Bronchial epithelial cell (primary cell): ENCODE measurements around the gene UBE2D4. TPM values are rescaled to one million over a fixed set of nuclear protein-coding genes. Genes with fewer than 3 reads are reported as not detected.
"Not testable (repeated sequence)": the region's sequence is repeated elsewhere in the genome, so short reads cannot be mapped to it uniquely, and the experiment has no call there.

ENCODE experiments used
- DNase-seq: peaks from one replicate; pipeline ENCODE4 v3.0.0-alpha.2; 2010; ENCODE audit warnings: low read depth
- FAIRE-seq: peaks from 2 replicates; lab custom pipeline; 2011; peaks lifted over from hg19 to GRCh38; lab: Jason Lieb, UNC
- H3K27me3 ChIP-seq: 2 replicates; pipeline ENCODE4 v1.5.1; 2011; ENCODE audit warnings: low read length; ENCODE audit not compliant: control insufficient read depth, insufficient read depth
- H3K36me3 ChIP-seq: 2 replicates; pipeline ENCODE4 v1.5.1; 2011; ENCODE audit warnings: low read length; ENCODE audit not compliant: control insufficient read depth, insufficient read depth
- H3K4me3 ChIP-seq: 2 replicates; pipeline ENCODE4 v1.5.1; 2011; ENCODE audit warnings: mild to moderate bottlenecking, low read depth, low read length, control low read depth
- CTCF ChIP-seq: IDR thresholded peaks from 2 replicates; pipeline ENCODE4 v1.5.1; 2011; ENCODE audit warnings: mild to moderate bottlenecking, moderate library complexity, low read length, control low read depth, inconsistent platforms; ENCODE audit not compliant: insufficient read depth, severe bottlenecking
- total RNA-seq: library from RNA; depleted of rRNA; stranded (reverse); fragments of >200 nt; gene quantifications from 2 replicates; pipeline ENCODE4 v1.2.1, GENCODE V29; 2014

The UBE2D4 gene
- total RNA-seq, 1 donor from 2014 or later = 3.9 TPM

DNA sequence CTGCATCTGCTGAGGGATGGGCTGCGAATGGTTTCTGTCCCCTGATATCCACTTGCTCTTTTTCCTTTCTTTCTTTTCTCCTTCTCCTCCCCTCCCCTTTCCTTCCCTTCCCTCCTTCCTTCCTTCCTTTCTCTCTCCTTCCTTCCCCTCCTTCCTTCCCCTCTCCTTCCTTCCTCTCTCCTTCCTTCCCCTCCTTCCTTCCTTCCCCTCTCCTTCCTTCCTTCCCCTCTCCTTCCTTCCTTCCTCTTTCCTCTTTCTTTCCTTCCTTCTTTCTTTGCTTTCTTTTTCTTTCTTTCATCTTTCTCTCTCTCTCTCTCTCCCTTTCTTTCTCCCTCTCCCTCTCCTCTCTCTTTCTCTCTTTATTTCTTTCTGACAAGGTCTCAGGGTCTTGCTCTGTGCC lies 51.3 kb downstream of the UBE2D4 start:
- H3K4me3 ChIP-seq = no peak overlapping the region
- FAIRE-seq = no peak
- H3K36me3 ChIP-seq = no peaks in the 10 kb centered on the region
- no peak for TF ChIP-seq CTCF
- H3K27me3 ChIP-seq = no peaks in the 10 kb centered on the region
- no peak for DNase-seq

GRCh38 chr7:43978102-43978501 lies 51.9 kb downstream of the UBE2D4 start:
- not testable (repeated sequence) for H3K4me3 ChIP-seq, FAIRE-seq, H3K36me3 ChIP-seq, DNase-seq, H3K27me3 ChIP-seq

GRCh38 chr7:43982848-43983247 lies 56.6 kb downstream of the UBE2D4 start:
- not testable (repeated sequence) for FAIRE-seq

GRCh38 chr7:43983736-43984135 lies 57.5 kb downstream of the UBE2D4 start:
- H3K27me3 ChIP-seq, FAIRE-seq, DNase-seq, H3K36me3 ChIP-seq, H3K4me3 ChIP-seq: not testable (repeated sequence)

More at GRCh38 chr7:43982848-43983247, 56.6 kb downstream of the UBE2D4 start:
- H3K27me3 ChIP-seq, DNase-seq, H3K4me3 ChIP-seq, H3K36me3 ChIP-seq: not testable (repeated sequence)

DNA sequence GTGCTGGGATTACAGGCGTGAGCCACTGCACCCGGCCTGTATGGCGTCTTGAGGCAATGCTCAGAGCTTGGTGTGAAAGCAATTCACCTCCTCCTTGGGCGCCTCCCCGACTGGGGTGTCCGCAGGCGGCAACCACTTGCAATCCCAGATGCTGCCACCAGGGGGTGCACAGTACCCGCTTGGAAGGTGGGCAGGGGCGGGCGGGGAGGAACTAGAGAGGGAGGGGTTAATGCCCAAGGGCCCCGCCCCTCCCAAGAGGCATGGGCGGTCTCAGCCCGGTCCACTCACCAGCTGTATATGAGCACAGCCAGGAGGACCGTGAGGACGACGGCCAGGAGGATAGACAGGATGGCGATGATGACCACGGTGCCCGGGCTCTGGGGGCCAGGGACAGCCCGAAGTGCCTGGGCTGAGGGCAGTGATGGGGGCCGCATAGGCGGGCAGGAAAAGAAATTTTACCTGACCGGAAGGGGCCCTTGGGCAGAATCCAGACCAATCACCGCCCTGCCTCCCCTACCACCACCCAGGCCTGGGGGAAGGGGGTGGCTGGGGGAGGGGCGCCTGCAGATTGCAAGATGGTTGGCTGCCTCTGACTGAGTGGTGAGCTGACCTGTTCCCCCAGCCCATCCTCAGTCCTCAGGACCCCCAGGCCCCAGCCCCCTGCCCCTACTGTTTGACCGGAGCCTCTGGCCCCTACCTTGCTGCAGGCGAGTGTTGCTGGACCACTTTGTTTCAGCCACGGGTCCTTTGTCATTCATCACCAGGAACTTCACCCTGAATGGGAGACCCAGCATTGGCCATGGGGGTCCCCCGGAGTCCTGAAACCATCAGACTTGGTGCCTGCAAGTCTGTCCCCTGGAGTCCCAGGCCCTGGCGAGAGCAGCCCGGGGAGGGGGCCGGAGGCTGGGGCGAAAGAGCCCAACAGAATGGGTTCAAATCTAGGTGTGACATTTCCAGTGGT lies 59.9 kb downstream of the UBE2D4 start:
- FAIRE-seq, H3K27me3 ChIP-seq, H3K36me3 ChIP-seq, H3K4me3 ChIP-seq: not testable (repeated sequence)
- peak; percentile 38 for DNase-seq
- TF ChIP-seq CTCF = peak; percentile 49

DNA sequence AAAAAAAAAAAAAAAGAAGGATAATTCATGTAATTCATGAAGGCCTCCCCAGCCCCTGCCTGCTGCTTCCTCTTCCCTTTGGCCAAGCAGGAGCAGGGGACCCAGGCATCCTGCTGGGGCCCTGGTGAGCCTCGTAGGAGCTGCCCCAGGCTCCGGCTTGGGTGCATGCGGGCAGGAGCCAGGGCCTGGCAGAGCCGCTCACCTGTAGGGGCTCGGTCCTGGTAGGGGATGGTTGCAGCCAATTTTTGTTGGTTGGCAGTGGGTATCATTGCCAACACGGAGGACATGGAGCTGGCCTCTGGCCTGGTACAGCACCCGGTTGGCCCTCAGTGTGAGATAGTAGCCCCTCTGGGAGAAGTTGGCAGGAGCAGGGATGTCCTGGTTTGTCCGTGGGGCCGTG lies 61.2 kb downstream of the UBE2D4 start:
- FAIRE-seq, H3K27me3 ChIP-seq, H3K36me3 ChIP-seq, DNase-seq, H3K4me3 ChIP-seq: not testable (repeated sequence)

- not testable (repeated sequence) for FAIRE-seq, H3K36me3 ChIP-seq, H3K4me3 ChIP-seq, H3K27me3 ChIP-seq
- DNase-seq = peak; percentile 16
These were observed 63.9 kb downstream of the UBE2D4 start for GRCh38 chr7:43990011-43990585.

DNA sequence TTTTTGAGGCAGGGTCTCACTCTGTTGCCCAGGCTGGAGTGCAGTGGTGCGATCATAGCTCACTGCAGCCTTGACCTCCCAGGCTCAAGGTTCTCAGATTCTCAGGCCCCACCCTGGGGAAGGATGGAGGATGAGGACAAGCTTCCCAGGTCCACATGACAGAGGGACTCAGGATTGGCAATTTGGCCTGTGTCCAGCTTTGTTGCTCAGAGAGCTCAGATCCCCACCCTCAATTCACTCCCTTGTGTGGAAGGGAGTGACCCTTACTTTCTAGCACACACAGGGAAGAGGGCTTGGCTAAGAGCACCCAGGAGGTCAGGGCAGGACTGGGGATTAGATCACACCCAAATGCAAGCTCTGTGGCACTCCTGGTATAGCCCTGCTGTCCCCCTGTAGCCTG lies 64.6 kb downstream of the UBE2D4 start:
- FAIRE-seq, H3K27me3 ChIP-seq, H3K4me3 ChIP-seq, H3K36me3 ChIP-seq: not testable (repeated sequence)
- peak; percentile 3 for DNase-seq

DNA sequence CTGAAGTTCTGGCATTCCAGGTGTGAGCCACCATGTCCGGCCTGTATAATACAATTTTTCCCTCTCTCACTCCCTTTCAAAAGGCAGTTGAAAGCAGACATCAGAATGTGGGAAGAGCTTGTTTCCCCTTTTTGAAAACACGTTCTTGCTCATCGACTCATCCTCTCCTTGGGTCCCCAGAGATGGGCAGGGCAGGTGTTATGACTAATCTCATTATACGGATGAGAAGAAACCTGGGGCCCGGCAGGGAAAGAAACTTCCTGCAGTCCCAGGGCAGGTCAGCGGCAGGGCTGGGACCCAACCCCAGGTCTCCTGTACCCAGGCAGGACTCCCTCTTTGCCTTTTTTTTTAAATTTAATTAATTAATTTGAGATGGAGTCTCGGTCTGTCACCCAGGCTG lies 66.7 kb downstream of the UBE2D4 start:
- FAIRE-seq, H3K36me3 ChIP-seq, H3K27me3 ChIP-seq, H3K4me3 ChIP-seq: not testable (repeated sequence)
- DNase-seq = peak; percentile 55

DNA sequence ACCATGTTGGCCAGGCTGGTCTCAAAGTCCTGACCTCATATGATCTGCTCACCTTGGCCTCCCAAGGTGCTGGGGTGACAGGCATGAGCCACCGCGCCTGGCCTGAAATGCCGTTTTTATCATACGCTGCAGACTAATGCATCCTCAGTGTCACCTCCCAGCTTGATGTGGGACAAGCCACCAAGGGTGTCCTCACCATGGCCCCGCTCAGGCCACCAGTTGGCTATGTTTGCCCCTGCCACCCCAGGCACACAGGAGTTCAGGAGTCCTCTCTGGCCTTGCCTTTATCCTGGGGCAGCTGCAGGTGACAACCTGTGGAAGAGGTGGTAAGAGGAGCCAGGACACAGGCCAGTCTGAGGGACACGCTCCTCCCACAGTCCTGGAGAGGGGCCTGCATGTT lies 68.4 kb downstream of the UBE2D4 start:
- not testable (repeated sequence) for DNase-seq, H3K4me3 ChIP-seq, FAIRE-seq, H3K36me3 ChIP-seq, H3K27me3 ChIP-seq

DNA sequence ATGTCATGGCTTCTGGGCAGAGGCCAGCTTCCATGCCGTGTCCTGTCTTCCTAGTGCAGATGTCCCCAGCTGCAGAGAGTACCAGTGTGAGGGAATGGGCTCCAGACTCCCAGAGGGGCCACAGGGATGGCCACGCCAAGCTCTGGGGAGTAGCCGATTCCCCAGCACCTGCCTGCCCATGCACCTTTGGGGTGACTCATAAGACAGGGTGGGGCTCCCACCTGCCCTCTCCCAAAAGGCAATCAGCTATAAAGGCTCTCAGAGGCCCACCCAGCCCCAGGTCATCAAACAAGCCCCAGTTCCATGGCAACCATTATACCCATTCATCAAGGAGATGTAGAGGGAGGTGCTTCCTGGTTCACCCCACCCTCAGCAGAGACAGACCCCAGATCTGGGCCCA lies 71.3 kb downstream of the UBE2D4 start, which contains the start of gene SPDYE1:
Gene SPDYE1 (plus strand): TSS at position 366 of the 400 bp plus-strand sequence. CDS start 2,053 bp downstream, outside the sequence.
- H3K36me3 ChIP-seq, H3K4me3 ChIP-seq, FAIRE-seq, DNase-seq, H3K27me3 ChIP-seq: not testable (repeated sequence)
